OCI-M2 (cell line): Measurements from ENCODE around the gene ZNF563.
A peak's percentile ranks its signal among the peaks of the same experiment; 100 is the strongest.

ENCODE experiments used
- DNase-seq: peaks from one replicate; lab custom pipeline; 2025; ENCODE audit not compliant: unreplicated experiment; lab: John Stamatoyannopoulos, UW

The ZNF563 gene

DNA sequence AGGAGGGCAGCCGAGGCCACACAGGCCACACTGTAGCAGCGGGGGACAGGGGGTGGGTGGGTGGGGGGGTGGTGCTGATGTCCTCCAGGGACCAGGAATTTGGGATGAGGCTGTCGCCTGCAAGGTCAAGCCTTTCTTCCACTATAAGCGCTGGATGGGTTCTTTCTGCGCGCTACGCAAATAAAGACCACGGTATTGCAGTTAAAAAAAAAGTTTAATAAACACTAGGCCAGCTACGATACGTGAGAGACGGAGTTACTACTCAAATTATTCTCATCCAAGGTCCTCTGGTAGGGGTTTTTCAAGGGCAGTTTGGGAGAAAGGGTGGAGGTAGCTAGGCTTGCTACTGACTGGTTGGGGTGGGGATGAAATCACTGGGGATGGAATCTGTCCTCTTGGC, 38.2 kb downstream of the ZNF563 start:
- no peak for DNase-seq

- DNase-seq: peak; percentile 69
These were observed 38.9 kb downstream of the ZNF563 start, which contains the start of gene ZNF44 for GRCh38 chr19:12294249-12295158. Gene ZNF44 (minus strand): TSS chr19:12294883. CDS start chr19:12294694, 189 bp downstream.

DNA sequence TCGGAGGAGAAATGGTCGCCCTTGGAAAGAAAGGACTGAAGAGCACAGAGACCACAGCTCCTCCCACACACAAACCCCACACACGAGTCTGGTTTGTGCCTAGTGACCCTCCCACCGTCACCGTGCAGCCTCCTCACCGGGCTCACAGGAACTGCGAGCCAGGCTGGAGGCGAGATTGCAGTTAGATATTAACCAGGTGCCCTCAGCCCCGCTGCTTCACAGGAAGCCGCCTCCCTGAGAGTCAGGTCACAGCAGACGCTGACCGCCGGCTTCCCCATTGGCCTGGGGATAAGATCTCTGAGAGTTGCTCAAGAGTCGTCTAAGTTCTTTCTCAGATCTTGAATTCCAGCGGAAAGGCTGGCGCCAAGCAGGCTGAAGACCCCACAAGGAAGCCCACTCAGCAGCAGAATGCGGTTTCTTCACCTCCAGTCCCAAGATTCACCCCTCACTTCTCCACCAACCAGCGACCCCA, 39.6 kb downstream of the ZNF563 start:
- DNase-seq: no peak

DNA sequence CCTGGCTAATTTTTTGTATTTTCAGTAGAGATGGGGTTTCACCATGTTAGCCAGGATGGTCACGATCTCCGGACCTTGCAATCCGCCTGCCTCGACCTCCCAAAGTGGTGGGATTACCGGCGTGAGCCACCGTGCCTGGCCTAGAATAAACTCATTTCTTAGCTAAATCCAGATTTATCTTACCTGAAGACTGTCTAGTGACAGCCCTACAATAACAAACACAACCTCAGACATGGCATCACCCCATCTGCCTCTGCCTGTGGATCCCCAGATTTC, 43.7 kb downstream of the ZNF563 start:
- no peak for DNase-seq

- DNase-seq: no peak
These were observed 45.4 kb downstream of the ZNF563 start for GRCh38 chr19:12287958-12288500.

- DNase-seq: no peak
These were observed 48.8 kb downstream of the ZNF563 start for GRCh38 chr19:12284631-12285030.

- DNase-seq: no peak
These were observed 49.2 kb downstream of the ZNF563 start for GRCh38 chr19:12284226-12284625.

DNA sequence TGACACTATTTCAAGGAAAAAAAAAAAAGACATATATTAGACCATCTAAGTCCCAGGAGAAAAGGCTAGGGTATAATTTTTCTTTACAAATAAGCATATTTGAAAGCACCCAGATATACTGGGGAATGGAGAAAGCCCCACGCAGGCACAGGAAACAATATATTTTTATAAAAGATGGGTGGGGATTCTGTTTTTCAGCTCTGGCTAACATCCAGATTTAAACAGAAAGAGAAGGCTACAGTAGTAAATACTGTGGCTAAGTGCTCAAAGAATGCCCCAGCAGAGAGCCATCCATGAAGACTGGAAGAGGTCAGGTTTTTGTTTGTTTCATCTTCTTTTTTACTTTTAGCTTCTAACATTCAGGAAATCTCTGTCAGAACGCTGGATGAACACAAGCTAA, 54.7 kb downstream of the ZNF563 start:
- no peak for DNase-seq

DNA sequence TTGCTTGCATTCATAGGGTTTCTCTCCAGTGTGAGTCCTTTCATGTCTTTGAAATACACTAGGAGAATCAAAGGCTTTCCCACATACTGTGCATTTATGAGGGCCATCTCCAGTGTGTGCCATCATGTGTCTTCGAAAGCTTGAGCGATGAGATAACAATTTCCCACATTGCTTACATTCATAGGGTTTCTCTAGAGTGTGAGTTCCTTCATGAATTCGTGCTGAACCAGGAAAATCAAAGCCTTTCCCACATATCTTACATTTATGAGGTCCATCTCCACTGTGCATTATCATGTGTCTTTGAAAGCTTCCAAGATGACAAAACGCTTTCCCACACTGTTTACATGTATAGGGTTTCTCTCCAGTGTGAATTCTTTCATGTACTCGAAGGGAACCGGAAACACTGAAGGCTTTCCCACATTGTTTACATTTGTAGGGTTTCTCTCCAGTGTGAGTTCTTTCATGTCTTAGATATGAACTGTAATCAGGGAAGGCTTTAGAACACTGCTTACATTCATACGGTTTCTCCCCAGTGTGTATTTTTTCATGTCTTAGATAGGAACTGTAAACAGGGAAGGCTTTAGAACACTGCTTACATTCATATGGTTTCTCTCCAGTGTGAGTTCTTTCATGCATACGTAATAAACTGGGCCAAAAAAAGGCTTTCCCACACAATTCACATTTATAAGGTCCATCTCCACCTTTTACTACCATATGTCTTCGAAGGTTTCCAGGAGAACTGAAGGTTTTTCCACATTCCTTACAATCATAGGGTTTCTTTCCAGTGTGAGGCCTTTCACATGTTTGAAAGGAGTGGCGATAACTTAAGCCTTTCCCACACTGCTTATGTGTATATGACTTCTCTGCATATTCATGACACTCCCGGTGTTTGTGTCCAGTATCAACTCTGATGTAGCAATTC, 60.2 kb downstream of the ZNF563 start:
- no peak for DNase-seq

DNA sequence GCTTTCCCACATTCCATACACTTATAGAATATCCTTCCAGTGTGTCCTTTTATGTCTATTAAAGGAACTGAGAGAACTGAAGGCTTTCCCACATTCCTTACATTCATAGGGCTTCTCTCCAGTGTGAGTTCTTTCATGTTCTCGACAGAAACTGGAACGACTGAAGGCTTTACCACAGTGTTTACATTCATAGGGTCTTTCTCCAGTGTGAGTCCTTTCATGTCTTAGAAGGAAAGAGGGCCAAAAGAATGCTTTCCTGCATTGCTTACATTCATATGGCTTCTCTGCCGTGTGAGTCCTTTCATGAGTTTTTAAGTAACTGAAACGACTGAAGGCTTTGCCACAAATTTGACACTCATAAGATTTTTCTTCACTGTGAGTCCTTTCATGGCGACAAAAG, 61.0 kb downstream of the ZNF563 start:
- no peak for DNase-seq

DNA sequence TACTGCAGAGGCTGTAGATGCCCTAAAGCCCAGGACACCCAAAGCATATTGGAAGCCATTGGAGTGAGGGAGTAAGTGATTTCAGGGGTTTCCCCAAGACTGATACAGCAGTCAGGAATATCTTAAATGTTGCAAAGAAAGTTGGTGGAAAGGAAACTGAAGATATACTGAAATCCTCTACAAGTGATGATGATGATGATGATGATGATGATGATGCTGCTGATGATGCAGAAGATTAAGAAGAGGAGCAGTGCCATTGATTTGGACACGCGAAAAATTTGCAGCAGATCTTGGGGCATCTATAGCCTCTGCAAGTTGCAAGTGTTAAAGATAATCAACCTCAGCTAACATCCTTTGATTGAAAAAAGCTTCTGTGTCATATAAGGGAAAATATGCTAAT, 62.6 kb downstream of the ZNF563 start:
- DNase-seq: no peak
